ENCODE results near the gene ATP8A2.

GRCh38 chr13:25457566-25457965 lies 85.8 kb downstream of the ATP8A2 start:
- TF ChIP-seq CTCF (IDR thresholded peaks at IDR 0.05): no peak
- TF ChIP-seq ZFX (IDR thresholded peaks at IDR 0.05; ENCODE audit: borderline replicate concordance): no peak

Measured in 22Rv1 (cell line).